HG03139 (cell line): ENCODE measurements around the gene LHX3.

Source experiments
- ATAC-seq: cut with Tn5 transposase; IDR thresholded peaks from one replicate; pipeline ENCODE4 v1.9.1; 2021; ENCODE audit not compliant: unreplicated experiment

The LHX3 gene

GRCh38 chr9:136204838-136205706 is at the start of gene LHX3:
LHX3 (minus strand) TSS chr9:136205128; CDS start chr9:136205012, 116 bp downstream.
- ATAC-seq: no peak

- no peak for ATAC-seq
Measured at GRCh38 chr9:136253246-136254130, 48.6 kb upstream of the LHX3 start.

- ATAC-seq: no peak
Measured at GRCh38 chr9:136252846-136253245, 47.9 kb upstream of the LHX3 start.

- ATAC-seq: no peak
Measured at GRCh38 chr9:136252281-136252680, 47.4 kb upstream of the LHX3 start.

- no peak for ATAC-seq
Measured at GRCh38 chr9:136251264-136252115, 46.6 kb upstream of the LHX3 start.

- ATAC-seq: no peak
Measured at GRCh38 chr9:136250676-136251075, 45.7 kb upstream of the LHX3 start.

GRCh38 chr9:136249877-136250559 is 45.1 kb upstream of the LHX3 start:
- ATAC-seq: no peak

- ATAC-seq: no peak
Measured at GRCh38 chr9:136248951-136249876, 44.3 kb upstream of the LHX3 start.

GRCh38 chr9:136247947-136248637 is 43.2 kb upstream of the LHX3 start:
- ATAC-seq: no peak

GRCh38 chr9:136247551-136247916 is 42.6 kb upstream of the LHX3 start:
- ATAC-seq: no peak

GRCh38 chr9:136246849-136247550 is 42.1 kb upstream of the LHX3 start:
- ATAC-seq: no peak

- ATAC-seq: peak; percentile 34
Measured at GRCh38 chr9:136245219-136246150, 40.6 kb upstream of the LHX3 start, which contains the start of gene QSOX2. QSOX2 (minus strand) TSS chr9:136245812; CDS start chr9:136245803, 9 bp downstream.

- ATAC-seq: no peak
Measured at GRCh38 chr9:136244969-136245218, 40.0 kb upstream of the LHX3 start.

GRCh38 chr9:136244122-136244968 is 39.4 kb upstream of the LHX3 start:
- no peak for ATAC-seq

- no peak for ATAC-seq
Measured at GRCh38 chr9:136243631-136244030, 38.7 kb upstream of the LHX3 start.

GRCh38 chr9:136242918-136243525 is 38.1 kb upstream of the LHX3 start:
- ATAC-seq: no peak
